HEK293 (cell line): ENCODE results near the gene NOL7.

Experiments used
- CTCF ChIA-PET: fragments of 350-600 bp; formaldehyde crosslinking; extraction: SDS; loops from one replicate; lab custom pipeline; 2021; ENCODE audit warnings: antibody characterized with exemption; lab: Yijun Ruan, JAX
- POLR2A ChIA-PET: fragments of 300-600 bp; formaldehyde crosslinking; extraction: SDS; loops from one replicate; lab custom pipeline; 2020; ENCODE audit warnings: antibody characterized with exemption, inconsistent platforms; lab: Yijun Ruan, JAX
- H3K27ac ChIP-seq: fragments of 200-500 bp; sonication (Bioruptor generic); 2 replicates; pipeline ENCODE4 v1.5.1; 2014; ENCODE audit warnings: low read depth, low read length, control low read depth, inconsistent platforms; ENCODE audit errors: extremely low read depth
- H3K36me3 ChIP-seq, 2 experiments: fragments of 200-500 bp in 1 of 2; sonication (Bioruptor generic) in 1 of 2; 1 replicate in 1 of 2; 2 replicates in 1 of 2; pipeline ENCODE4 v1.5.1; 2014 to 2017; ENCODE audit warnings: inconsistent platforms in 2 of 2, low read length in 2 of 2; ENCODE audit not compliant: control insufficient read depth in 2 of 2, insufficient read depth in 1 of 2
- H3K4me1 ChIP-seq: fragments of 200-500 bp; sonication (Bioruptor generic); 2 replicates; pipeline ENCODE4 v1.5.1; 2014; ENCODE audit warnings: mild to moderate bottlenecking, low read length, inconsistent platforms; ENCODE audit not compliant: control insufficient read depth, insufficient read depth
- H3K4me3 ChIP-seq: 2 replicates; pipeline ENCODE4 v1.5.1; 2011; ENCODE audit warnings: low read depth, mild to moderate bottlenecking, control low read depth, low read length, moderate library complexity
- H3K9me3 ChIP-seq: fragments of 200-500 bp; sonication (Bioruptor generic); 2 replicates; pipeline ENCODE4 v1.5.1; 2014; ENCODE audit warnings: low read depth, low read length, inconsistent platforms; ENCODE audit not compliant: control insufficient read depth, insufficient read depth
- GLI2 ChIP-seq: fragments of 450-650 bp; formaldehyde crosslinking; IDR thresholded peaks from 2 replicates; pipeline ENCODE4; 2017; ENCODE audit warnings: missing biosample characterization, missing genetic modification characterization, low read depth, borderline replicate concordance
- RBAK ChIP-seq: fragments of 450-650 bp; formaldehyde crosslinking; IDR thresholded peaks from 2 replicates; pipeline ENCODE4 v1.5.1; 2016; ENCODE audit warnings: missing biosample characterization, missing genetic modification characterization
- TCF7L2 ChIP-seq: IDR thresholded peaks from 2 replicates; pipeline ENCODE4 v1.6.1; 2011; ENCODE audit warnings: low read depth, mild to moderate bottlenecking, inconsistent platforms, low read length, moderate library complexity, borderline replicate concordance
- YY2 ChIP-seq: fragments of 450-650 bp; formaldehyde crosslinking; IDR thresholded peaks from 2 replicates; pipeline ENCODE4 v1.5.1; 2016; ENCODE audit warnings: missing biosample characterization, missing genetic modification characterization
- ZBTB44 ChIP-seq: fragments of 450-650 bp; IDR thresholded peaks from 2 replicates; pipeline ENCODE4 v1.5.1; 2018; ENCODE audit warnings: missing biosample characterization, mild to moderate bottlenecking, missing genetic modification characterization
- ZFP37 ChIP-seq: fragments of 450-650 bp; formaldehyde crosslinking; IDR thresholded peaks from 2 replicates; pipeline ENCODE4 v1.5.1; 2016; ENCODE audit warnings: missing biosample characterization, missing genetic modification characterization
- ZNF114 ChIP-seq: fragments of 450-650 bp; formaldehyde crosslinking; IDR thresholded peaks from 2 replicates; pipeline ENCODE4 v1.5.0; 2017; ENCODE audit warnings: missing biosample characterization, missing genetic modification characterization
- ZNF132 ChIP-seq: fragments of 450-650 bp; formaldehyde crosslinking; IDR thresholded peaks from 2 replicates; pipeline ENCODE4 v1.5.1; 2017; ENCODE audit warnings: missing biosample characterization, missing genetic modification characterization, borderline replicate concordance
- ZNF280C ChIP-seq: fragments of 450-650 bp; formaldehyde crosslinking; IDR thresholded peaks from 2 replicates; pipeline ENCODE4 v1.5.1; 2016; ENCODE audit warnings: missing biosample characterization, missing genetic modification characterization
- ZNF416 ChIP-seq: fragments of 450-650 bp; formaldehyde crosslinking; IDR thresholded peaks from 2 replicates; pipeline ENCODE4 v1.5.1; 2016; ENCODE audit warnings: missing biosample characterization, missing genetic modification characterization
- ZNF423 ChIP-seq: fragments of 450-650 bp; formaldehyde crosslinking; IDR thresholded peaks from 2 replicates; pipeline ENCODE4 v1.5.1; 2016; ENCODE audit warnings: missing biosample characterization, missing genetic modification characterization
- ZNF626 ChIP-seq: fragments of 450-650 bp; sonication (Bioruptor Pico); formaldehyde crosslinking; IDR thresholded peaks from 2 replicates; pipeline ENCODE4 v1.5.1; 2018; ENCODE audit warnings: missing biosample characterization, missing genetic modification characterization, inconsistent platforms
- ZNF660 ChIP-seq: fragments of 450-650 bp; IDR thresholded peaks from 2 replicates; pipeline ENCODE4 v1.5.1; 2018; ENCODE audit warnings: missing biosample characterization, mild to moderate bottlenecking, missing genetic modification characterization
- ZNF747 ChIP-seq: fragments of 450-650 bp; formaldehyde crosslinking; IDR thresholded peaks from 2 replicates; pipeline ENCODE4 v1.5.1; 2016; ENCODE audit warnings: missing biosample characterization, missing genetic modification characterization
- ZNF768 ChIP-seq: fragments of 450-650 bp; formaldehyde crosslinking; IDR thresholded peaks from 2 replicates; pipeline ENCODE4 v1.5.1; 2018; ENCODE audit warnings: missing biosample characterization, mild to moderate bottlenecking, missing genetic modification characterization
- ZNF777 ChIP-seq: fragments of 450-650 bp; formaldehyde crosslinking; IDR thresholded peaks from 2 replicates; pipeline ENCODE4 v1.5.1; 2017; ENCODE audit warnings: missing biosample characterization, missing genetic modification characterization, borderline replicate concordance
- ZNF830 ChIP-seq: fragments of 450-650 bp; IDR thresholded peaks from 2 replicates; pipeline ENCODE4 v1.5.0; 2018; ENCODE audit warnings: missing biosample characterization, missing genetic modification characterization, low read depth, mild to moderate bottlenecking, moderate library complexity
- ZNF837 ChIP-seq: fragments of 450-650 bp; formaldehyde crosslinking; IDR thresholded peaks from 2 replicates; pipeline ENCODE4 v1.5.1; 2016; ENCODE audit warnings: missing biosample characterization, missing genetic modification characterization
- ZXDB ChIP-seq: fragments of 450-650 bp; formaldehyde crosslinking; IDR thresholded peaks from 2 replicates; pipeline ENCODE4 v1.5.1; 2016; ENCODE audit warnings: missing biosample characterization, missing genetic modification characterization
- TF ChIP-seq, protein P1 (sequence below): fragments of 450-650 bp; formaldehyde crosslinking; IDR thresholded peaks from 2 replicates; pipeline ENCODE4 v1.5.1; 2016; ENCODE audit warnings: missing biosample characterization, missing genetic modification characterization
- TF ChIP-seq, protein P2 (sequence below): fragments of 450-650 bp; formaldehyde crosslinking; IDR thresholded peaks from 2 replicates; pipeline ENCODE4 v1.5.1; 2016; ENCODE audit warnings: missing biosample characterization, missing genetic modification characterization

The NOL7 gene

DNA sequence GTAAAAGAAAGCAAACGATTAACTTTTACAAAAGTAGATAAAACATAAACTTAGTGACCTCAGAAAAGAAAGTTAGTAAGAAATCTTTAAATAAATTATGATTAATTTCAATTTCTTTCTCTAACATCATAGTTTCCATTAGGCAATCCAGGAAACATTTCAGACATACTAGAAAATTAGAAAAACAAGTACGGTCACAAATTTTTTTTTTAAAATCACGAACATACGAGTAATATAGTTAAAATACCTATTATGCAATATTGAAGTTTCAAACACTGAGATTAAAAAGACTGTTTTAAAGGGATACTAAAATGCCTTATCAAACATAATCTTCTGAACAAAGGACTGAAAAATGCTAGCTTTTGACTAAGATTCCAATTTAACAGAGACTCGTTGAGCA, 26.2 kb downstream of the NOL7 start:
- Histone ChIP-seq H3K36me3 (peaks cover 15 to 42% of the 10 kb centered on the region in 2 experiments), H3K27ac (no peak overlapping the region), H3K4me1 (no peaks in the 10 kb centered on the region), H3K9me3 (no peaks in the 10 kb centered on the region), H3K4me3 (no peak overlapping the region)
- CTCF ChIA-PET = interaction anchor here (0.6 kb wide), 1 partner anchor 1280 kb away, joined by 3 read pairs; no protein-coding TSS in a partner anchor
- POLR2A ChIA-PET = no interaction called here
- TF ChIP-seq GLI2 (no peak), ZNF660 (tag by site-specific recombination) (no peak), ZNF777 (tag by site-specific recombination) (no peak), TCF7L2 (no peak), ZNF747 (tag by site-specific recombination) (no peak), ZNF280C (no peak), YY2 (no peak), ZNF830 (no peak), ZBTB44 (no peak)
- TF ChIP-seq, protein P1, sequence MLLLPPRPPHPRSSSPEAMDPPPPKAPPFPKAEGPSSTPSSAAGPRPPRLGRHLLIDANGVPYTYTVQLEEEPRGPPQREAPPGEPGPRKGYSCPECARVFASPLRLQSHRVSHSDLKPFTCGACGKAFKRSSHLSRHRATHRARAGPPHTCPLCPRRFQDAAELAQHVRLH = no peak

DNA sequence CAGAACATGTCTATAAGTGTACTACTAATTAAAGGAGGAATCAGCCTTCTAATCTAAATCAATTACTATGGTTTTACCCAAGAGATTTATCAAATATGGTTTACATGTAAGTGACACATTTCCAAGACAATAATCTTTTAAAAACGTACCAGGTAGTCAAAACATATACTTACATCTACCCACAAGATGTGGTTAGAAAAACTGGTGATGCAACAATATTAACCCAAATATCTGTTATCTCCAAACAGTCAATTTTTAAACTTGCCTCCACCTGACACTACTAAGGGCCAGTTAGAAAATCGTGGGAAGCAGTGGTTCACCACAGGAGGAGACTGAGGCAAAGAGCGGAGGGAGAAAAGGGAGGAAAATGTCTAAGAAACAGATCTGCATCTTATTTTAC, 28.0 kb downstream of the NOL7 start:
- Histone ChIP-seq H3K27ac (no peak overlapping the region), H3K4me3 (no peak overlapping the region), H3K36me3 (peaks cover 15 to 30% of the 10 kb centered on the region in 2 experiments), H3K4me1 (no peaks in the 10 kb centered on the region), H3K9me3 (no peaks in the 10 kb centered on the region)
- TF ChIP-seq ZNF837 = no peak
- no peak for TF ChIP-seq ZFP37 (tag by site-specific recombination)
- TF ChIP-seq ZXDB = no peak
- TF ChIP-seq ZNF626 (tag by site-specific recombination) = no peak
- TF ChIP-seq RBAK (tag by site-specific recombination) = no peak
- TF ChIP-seq ZNF660 (tag by site-specific recombination) = no peak
- TF ChIP-seq ZNF423 (tag by site-specific recombination) = no peak
- no peak for TF ChIP-seq ZNF416 (tag by site-specific recombination)
- TF ChIP-seq ZNF114 (tag by site-specific recombination) = no peak
- no peak for TF ChIP-seq ZNF768 (tag by site-specific recombination)
- no peak for TF ChIP-seq ZNF132
- TF ChIP-seq, protein P2, sequence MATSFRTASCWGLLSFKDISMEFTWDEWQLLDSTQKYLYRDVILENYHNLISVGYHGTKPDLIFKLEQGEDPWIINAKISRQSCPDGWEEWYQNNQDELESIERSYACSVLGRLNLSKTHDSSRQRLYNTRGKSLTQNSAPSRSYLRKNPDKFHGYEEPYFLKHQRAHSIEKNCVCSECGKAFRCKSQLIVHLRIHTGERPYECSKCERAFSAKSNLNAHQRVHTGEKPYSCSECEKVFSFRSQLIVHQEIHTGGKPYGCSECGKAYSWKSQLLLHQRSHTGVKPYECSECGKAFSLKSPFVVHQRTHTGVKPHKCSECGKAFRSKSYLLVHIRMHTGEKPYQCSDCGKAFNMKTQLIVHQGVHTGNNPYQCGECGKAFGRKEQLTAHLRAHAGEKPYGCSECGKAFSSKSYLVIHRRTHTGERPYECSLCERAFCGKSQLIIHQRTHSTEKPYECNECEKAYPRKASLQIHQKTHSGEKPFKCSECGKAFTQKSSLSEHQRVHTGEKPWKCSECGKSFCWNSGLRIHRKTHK (tag by site-specific recombination) = no peak
- POLR2A ChIA-PET = no interaction called here
- CTCF ChIA-PET = interaction anchor here (0.8 kb wide), 1 partner anchor 185 kb away, joined by 3 read pairs; no protein-coding TSS in a partner anchor
